OCI-LY7 (cell line): ENCODE results near the gene MRPL41. TPM values are rescaled to one million over a fixed set of nuclear protein-coding genes. Genes with fewer than 3 reads are reported as not detected.
"Not testable (repeated sequence)": the region's sequence is repeated elsewhere in the genome, so short reads cannot be mapped to it uniquely, and the experiment has no call there.

Experiments used
- BruUV-seq: library from RNA; stranded (reverse); fragments of 400-500 nt; replicated peaks from 2 replicates; lab custom pipeline; 2021; lab: Mats Ljungman, UMichigan
- CTCF ChIA-PET: fragments of 300-600 bp; sonication (Branson Sonifier 250); formaldehyde crosslinking; loops from one replicate; lab custom pipeline; 2022; ENCODE audit warnings: antibody characterized with exemption; ENCODE audit not compliant: unreplicated experiment; lab: Charles Lee
- POLR2A ChIA-PET: fragments of 300-600 bp; sonication (Branson Sonifier 250); formaldehyde crosslinking; loops from one replicate; lab custom pipeline; 2022; ENCODE audit warnings: antibody characterized with exemption; lab: Charles Lee
- DNase-seq: peaks from one replicate; pipeline ENCODE4 v3.0.0-alpha.2; 2015; ENCODE audit warnings: low spot score
- H2AFZ ChIP-seq: fragments of 200-600 bp; sonication (generic), shearing (Covaris generic); 2 replicates; pipeline ENCODE4 v1.6.1; 2014; ENCODE audit warnings: mild to moderate bottlenecking, antibody characterized with exemption, low read length, moderate library complexity
- H3K27ac ChIP-seq: fragments of 200-600 bp; sonication (generic); 2 replicates; pipeline ENCODE4 v1.5.1; 2014; ENCODE audit warnings: mixed run types, low read depth, mild to moderate bottlenecking, moderate library complexity, low read length, inconsistent platforms; ENCODE audit not compliant: poor library complexity, severe bottlenecking
- H3K36me3 ChIP-seq: fragments of 200-600 bp; sonication (generic); 2 replicates; pipeline ENCODE4 v1.6.1; 2014; ENCODE audit warnings: mild to moderate bottlenecking, antibody characterized with exemption, low read length, moderate library complexity, mixed read lengths; ENCODE audit not compliant: insufficient read depth
- H3K4me1 ChIP-seq: fragments of 200-600 bp; sonication (generic); 2 replicates; pipeline ENCODE4 v1.5.1; 2014; ENCODE audit warnings: mild to moderate bottlenecking, low read length; ENCODE audit not compliant: insufficient read depth, poor library complexity, severe bottlenecking
- H3K4me2 ChIP-seq: fragments of 200-600 bp; sonication (generic); 2 replicates; pipeline ENCODE4 v1.6.1; 2014; ENCODE audit warnings: mild to moderate bottlenecking, low read length
- H3K4me3 ChIP-seq: fragments of 200-600 bp; sonication (generic); 2 replicates; pipeline ENCODE4 v1.5.1; 2014; ENCODE audit warnings: mild to moderate bottlenecking, low read depth, low read length; ENCODE audit not compliant: poor library complexity, severe bottlenecking
- H3K79me2 ChIP-seq: fragments of 200-600 bp; sonication (generic); 2 replicates; pipeline ENCODE4 v1.6.1; 2016; ENCODE audit warnings: low read depth, mild to moderate bottlenecking, low read length, moderate library complexity, mixed read lengths; ENCODE audit not compliant: insufficient read depth
- H3K9me2 ChIP-seq: fragments of 200-600 bp; sonication (generic); 2 replicates; pipeline ENCODE4 v1.6.1; 2016; ENCODE audit warnings: mild to moderate bottlenecking, low read length, mixed read lengths; ENCODE audit not compliant: insufficient read depth
- H3K9me3 ChIP-seq: fragments of 200-600 bp; sonication (generic); 2 replicates; pipeline ENCODE4 v1.6.1; 2014; ENCODE audit warnings: mild to moderate bottlenecking, mixed run types, low read length, mixed read lengths
- H4K20me1 ChIP-seq: fragments of 200-600 bp; sonication (generic); 2 replicates; pipeline ENCODE4 v1.6.1; 2014; ENCODE audit warnings: mild to moderate bottlenecking, antibody characterized with exemption, low read length, moderate library complexity, mixed read lengths; ENCODE audit not compliant: insufficient read depth
- EZH2phosphoT487 ChIP-seq: fragments of 200-600 bp; sonication (generic); IDR thresholded peaks from 2 replicates; pipeline ENCODE4 v1.6.1; 2018; ENCODE audit warnings: low read depth, borderline replicate concordance, mild to moderate bottlenecking, mixed run types, antibody characterized with exemption, low read length, moderate library complexity, mixed read lengths
- intact Hi-C: fragments of 100-400 bp; cut with micrococcal nuclease; formaldehyde crosslinking; loops from one replicate; pipeline ENCODE4 v1.10.0; 2022; ENCODE audit not compliant: unreplicated experiment
- total RNA-seq, 2 experiments: library from RNA; depleted of rRNA in 1 of 2; stranded (reverse); fragments of >200 nt in 1 of 2; shearing (Covaris generic) in 1 of 2; gene quantifications; 2 replicates each; pipeline ENCODE4 v1.2.3, GENCODE V29; 2014 to 2022
- TF ChIP-seq, protein P1 (sequence below): fragments of 200-600 bp; sonication (generic); conservative IDR thresholded peaks from 2 replicates; pipeline ENCODE4 v1.5.1; 2014; ENCODE audit warnings: mild to moderate bottlenecking, antibody characterized with exemption, low read length, moderate library complexity, mixed read lengths

The MRPL41 gene
- total RNA-seq, 2 experiments from 2014 or later = 26.4 to 34.8 TPM

DNA sequence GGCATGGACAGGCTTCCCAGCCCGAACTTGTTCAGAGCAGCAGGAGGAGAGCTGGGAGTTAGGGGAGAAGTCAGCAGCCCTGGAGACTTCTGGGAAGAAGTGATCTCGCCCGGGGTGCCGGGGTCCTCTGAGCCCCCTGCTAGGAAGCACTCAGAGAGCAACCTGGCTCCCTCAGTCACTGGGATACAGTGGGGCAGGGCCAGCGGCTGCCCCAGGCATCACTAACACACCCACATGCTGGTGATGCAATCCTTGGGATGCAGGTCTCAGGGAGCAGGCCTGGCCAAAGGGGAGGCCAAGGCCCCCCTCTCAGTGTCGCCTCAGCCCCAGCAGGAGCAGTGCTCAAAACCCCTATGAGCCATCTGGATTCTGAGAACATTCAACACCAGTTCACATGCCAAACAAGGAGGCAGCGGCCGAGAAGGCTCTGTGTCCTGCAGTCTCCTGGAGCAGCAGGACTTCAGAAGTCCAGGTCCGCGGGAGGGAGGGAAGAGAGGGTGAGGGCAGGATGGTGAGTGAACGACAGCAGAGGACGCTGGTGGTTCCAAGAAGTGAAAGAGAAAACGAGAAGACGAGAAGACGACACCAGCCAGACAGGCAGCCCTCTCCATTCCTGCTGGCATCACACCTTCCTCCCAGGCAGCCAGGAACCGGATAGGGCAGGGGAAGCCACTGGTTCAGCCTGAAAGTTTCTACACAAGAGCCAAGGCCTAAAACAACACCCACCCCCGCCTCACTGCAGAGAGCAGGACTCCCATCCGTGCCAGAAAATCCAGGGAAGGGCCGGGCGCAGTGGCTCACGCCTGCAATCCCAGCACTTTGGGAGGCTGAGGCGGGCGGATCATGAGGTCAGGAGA is 3.8 kb upstream of the MRPL41 start:
- H3K4me2 ChIP-seq = no peak overlapping the region
- no peak overlapping the region for H2AFZ ChIP-seq
- peaks cover 6% of the 10 kb centered on the region; the same call in 1 of the 2 replicates for H3K79me2 ChIP-seq
- BruUV-seq = no TSS peak
- H3K4me1 ChIP-seq = peaks cover 16% of the 10 kb centered on the region
- H3K36me3 ChIP-seq = 0 out of 2 replicates have a peak, but pooled peaks cover 3% of the 10 kb centered on the region
- H4K20me1 ChIP-seq = 0 out of 2 replicates have a peak, but pooled peaks cover 3% of the 10 kb centered on the region
- H3K9me2 ChIP-seq = no peaks in the 10 kb centered on the region
- ChIA-PET POLR2A (no interaction called here), CTCF (no interaction called here)
- no peak overlapping the region for H3K4me3 ChIP-seq
- no peak overlapping the region for H3K27ac ChIP-seq
- DNase-seq = no peak
- H3K9me3 ChIP-seq = no peaks in the 10 kb centered on the region
- TF ChIP-seq EZH2phosphoT487 = no peak
- TF ChIP-seq, protein P1, sequence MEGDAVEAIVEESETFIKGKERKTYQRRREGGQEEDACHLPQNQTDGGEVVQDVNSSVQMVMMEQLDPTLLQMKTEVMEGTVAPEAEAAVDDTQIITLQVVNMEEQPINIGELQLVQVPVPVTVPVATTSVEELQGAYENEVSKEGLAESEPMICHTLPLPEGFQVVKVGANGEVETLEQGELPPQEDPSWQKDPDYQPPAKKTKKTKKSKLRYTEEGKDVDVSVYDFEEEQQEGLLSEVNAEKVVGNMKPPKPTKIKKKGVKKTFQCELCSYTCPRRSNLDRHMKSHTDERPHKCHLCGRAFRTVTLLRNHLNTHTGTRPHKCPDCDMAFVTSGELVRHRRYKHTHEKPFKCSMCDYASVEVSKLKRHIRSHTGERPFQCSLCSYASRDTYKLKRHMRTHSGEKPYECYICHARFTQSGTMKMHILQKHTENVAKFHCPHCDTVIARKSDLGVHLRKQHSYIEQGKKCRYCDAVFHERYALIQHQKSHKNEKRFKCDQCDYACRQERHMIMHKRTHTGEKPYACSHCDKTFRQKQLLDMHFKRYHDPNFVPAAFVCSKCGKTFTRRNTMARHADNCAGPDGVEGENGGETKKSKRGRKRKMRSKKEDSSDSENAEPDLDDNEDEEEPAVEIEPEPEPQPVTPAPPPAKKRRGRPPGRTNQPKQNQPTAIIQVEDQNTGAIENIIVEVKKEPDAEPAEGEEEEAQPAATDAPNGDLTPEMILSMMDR = no peak
- intact Hi-C loops = no loop called here

DNA sequence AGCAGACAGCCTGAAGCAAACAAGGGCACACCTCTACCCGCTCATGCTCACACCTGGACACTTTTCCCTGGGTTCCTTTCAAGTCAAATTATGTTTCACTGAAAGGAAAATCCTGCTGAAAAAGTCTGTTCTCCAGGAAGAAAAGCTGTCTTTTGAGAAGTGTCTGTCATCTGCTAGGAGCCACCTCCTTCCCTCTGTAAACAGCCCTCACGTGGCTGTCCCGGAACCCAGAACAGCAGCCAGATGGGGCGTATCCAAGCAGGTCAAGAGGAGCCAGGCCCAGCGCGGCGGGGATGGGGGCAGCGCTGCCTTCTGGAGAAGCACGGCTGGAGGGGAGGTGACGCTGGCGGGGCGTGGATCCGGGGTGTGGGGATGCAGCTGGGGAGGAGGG is 1.5 kb upstream of the MRPL41 start, which contains the start of gene PNPLA7:
PNPLA7 (minus strand) TSS at position 172 of the 391 bp plus-strand sequence. CDS start 205 bp downstream, outside the sequence.
- peak within 1 kb of the TSS; percentile 72; the same call in 1 of the 2 replicates for H2AFZ ChIP-seq
- H4K20me1 ChIP-seq = no peaks in the 10 kb centered on the region
- CTCF ChIA-PET = no interaction called here
- intact Hi-C loops = loop anchor here (2.0 kb wide), 1 partner anchor 55 kb away; the partner anchor contains the start of gene ARRDC1
- H3K4me3 ChIP-seq = peak within 1 kb of the TSS; percentile 86
- H3K79me2 ChIP-seq = peaks cover 6% of the 10 kb centered on the region; the same call in 1 of the 2 replicates
- H3K36me3 ChIP-seq = peaks cover 24% of the 10 kb centered on the region; the same call in 1 of the 2 replicates
- no peak for TF ChIP-seq EZH2phosphoT487
- TF ChIP-seq, protein P1 = no peak
- H3K4me2 ChIP-seq = peak within 1 kb of the TSS; percentile 92
- peak within 1 kb of the TSS; percentile 32 for H3K27ac ChIP-seq
- H3K4me1 ChIP-seq = peaks cover 16% of the 10 kb centered on the region
- peak; percentile 69 for DNase-seq
- BruUV-seq = no TSS peak
- no peaks in the 10 kb centered on the region for H3K9me3 ChIP-seq
- H3K9me2 ChIP-seq = no peaks in the 10 kb centered on the region
- POLR2A ChIA-PET = no interaction called here

DNA sequence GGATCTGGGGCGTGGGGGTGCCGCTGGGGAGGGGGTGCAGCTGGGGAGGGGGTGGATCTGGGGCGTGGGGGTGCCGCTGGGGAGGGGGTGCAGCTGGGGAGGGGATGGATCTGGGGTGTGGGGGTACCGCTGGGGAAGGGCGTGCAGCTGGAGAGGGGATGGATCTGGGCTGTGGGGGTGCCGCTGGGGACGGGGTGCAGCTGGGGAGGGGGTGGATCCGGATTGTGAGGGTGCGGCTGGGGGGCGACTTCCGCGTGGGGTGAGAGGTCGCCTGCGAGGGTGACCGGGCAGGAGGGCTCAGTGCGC is 768 bp upstream of the MRPL41 start:
- Histone ChIP-seq H3K4me3 (peak overlapping the region; percentile 86), H2AFZ (peak overlapping the region; percentile 72; the same call in 1 of the 2 replicates), H3K36me3 (peaks cover 31% of the 10 kb centered on the region), H3K4me1 (peaks cover 16% of the 10 kb centered on the region), H3K27ac (peak overlapping the region; percentile 32), H3K4me2 (peak overlapping the region; percentile 92)
- CTCF ChIA-PET, DNase-seq, H3K79me2 ChIP-seq, BruUV-seq, H4K20me1 ChIP-seq, H3K9me2 ChIP-seq, H3K9me3 ChIP-seq: not testable (repeated sequence)
- intact Hi-C loops = loop anchor here (2.0 kb wide), 1 partner anchor 54 kb away; the partner anchor contains the start of gene ARRDC1
- POLR2A ChIA-PET = interaction anchor here (0.6 kb wide), 1 partner anchor 9 kb away, joined by 3 read pairs; no protein-coding TSS in a partner anchor
